Suprapubic skin (tissue), 4 donors: Measurements from ENCODE around the gene TLE7. TPM values are rescaled to one million over a fixed set of nuclear protein-coding genes. Genes with fewer than 3 reads are reported as not detected.

Experiments
- DNase-seq, 2 donors: peaks; one replicate each; pipeline ENCODE4 v3.0.0-alpha.2; 2019; ENCODE audit warnings: low spot score in 2 of 2
- H3K27ac ChIP-seq: fragments of 200-600 bp; sonication (generic); one replicate; pipeline ENCODE4 v1.5.1; 2019
- H3K27me3 ChIP-seq: fragments of 200-600 bp; sonication (generic); one replicate; pipeline ENCODE4 v1.5.1; 2019
- H3K36me3 ChIP-seq: fragments of 200-600 bp; sonication (generic); one replicate; pipeline ENCODE4 v1.5.1; 2019
- H3K4me1 ChIP-seq: fragments of 200-600 bp; sonication (generic); one replicate; pipeline ENCODE4 v1.5.1; 2019
- H3K4me3 ChIP-seq: fragments of 200-600 bp; sonication (generic); one replicate; pipeline ENCODE4 v1.5.1; 2019; ENCODE audit warnings: mild to moderate bottlenecking
- H3K9me3 ChIP-seq: fragments of 200-600 bp; sonication (generic); one replicate; pipeline ENCODE4 v1.5.1; 2019
- CTCF ChIP-seq, 2 donors: fragments of 200-600 bp in 1 of 2; fragments of 450-650 bp in 1 of 2; sonication (generic) in 1 of 2; IDR thresholded peaks; one replicate each; pipeline ENCODE4 v1.5.1; 2016 to 2019; ENCODE audit warnings: antibody characterized with exemption in 2 of 2, mild to moderate bottlenecking in 1 of 2, moderate library complexity in 1 of 2
- EP300 ChIP-seq: sonication (generic); formaldehyde crosslinking; IDR thresholded peaks from one replicate; pipeline ENCODE4 v1.6.1; 2017; ENCODE audit warnings: antibody characterized with exemption
- POLR2A ChIP-seq, 2 donors: fragments of 450-650 bp; IDR thresholded peaks; one replicate each; pipeline ENCODE4 v1.6.1; 2017; ENCODE audit warnings: antibody characterized with exemption in 2 of 2, mild to moderate bottlenecking in 2 of 2, moderate library complexity in 2 of 2
- POLR2AphosphoS5 ChIP-seq, 3 donors: sonication (generic); formaldehyde crosslinking; IDR thresholded peaks; one replicate each; pipeline ENCODE4 v1.6.1; 2017; ENCODE audit warnings: antibody characterized with exemption in 3 of 3
- WGBS: methylation state at CpG from one replicate; pipeline ENCODE4 v1.1.5; 2018; 5-methylcytosine and 5-hydroxymethylcytosine counted together
- total RNA-seq, 4 donors: library from RNA; depleted of rRNA; stranded (reverse); fragments of >200 nt; gene quantifications; one replicate each; pipeline ENCODE4 v1.1.0, GENCODE V29; 2016

TLE7 gene
- total RNA-seq, 4 donors from 2014 or later: not detected

GRCh38 chr16:71473891-71474290 lies 32.0 kb upstream of the TLE7 start:
- TF ChIP-seq POLR2A (IDR thresholded peaks at IDR 0.05) (no peak), CTCF (IDR thresholded peaks at IDR 0.05) (no peak), POLR2AphosphoS5 (IDR thresholded peaks at IDR 0.05) (no peak), EP300 (no peak)
- H3K9me3 ChIP-seq: no peaks in the 10 kb centered on the region
- DNase-seq: no peak
- no peak overlapping the region for H3K27ac ChIP-seq
- H3K27me3 ChIP-seq: no peaks in the 10 kb centered on the region
- H3K4me3 ChIP-seq: no peak overlapping the region
- no peaks in the 10 kb centered on the region for H3K4me1 ChIP-seq
- WGBS: 93% methylated on average over 5 of the region's 5 CpGs
- H3K36me3 ChIP-seq: peaks cover 57% of the 10 kb centered on the region

GRCh38 chr16:71472931-71473330 lies 31.1 kb upstream of the TLE7 start:
- DNase-seq: no peak
- Histone ChIP-seq H3K4me3 (no peak overlapping the region), H3K9me3 (no peaks in the 10 kb centered on the region), H3K27ac (no peak overlapping the region), H3K4me1 (no peaks in the 10 kb centered on the region), H3K36me3 (peaks cover 48% of the 10 kb centered on the region), H3K27me3 (no peaks in the 10 kb centered on the region)
- TF ChIP-seq POLR2A (IDR thresholded peaks at IDR 0.05) (no peak), EP300 (no peak), POLR2AphosphoS5 (IDR thresholded peaks at IDR 0.05) (no peak), CTCF (IDR thresholded peaks at IDR 0.05) (no peak)
- WGBS: 91% methylated on average over 2 of the region's 2 CpGs

GRCh38 chr16:71472051-71472450 lies 30.2 kb upstream of the TLE7 start:
- Histone ChIP-seq H3K4me1 (no peaks in the 10 kb centered on the region), H3K9me3 (no peaks in the 10 kb centered on the region), H3K27me3 (no peaks in the 10 kb centered on the region), H3K4me3 (no peak overlapping the region), H3K36me3 (peaks cover 39% of the 10 kb centered on the region), H3K27ac (no peak overlapping the region)
- no peak for DNase-seq
- WGBS: 69% methylated on average over 2 of the region's 2 CpGs
- TF ChIP-seq POLR2AphosphoS5 (IDR thresholded peaks at IDR 0.05): no peak

- WGBS: 31% methylated on average over 8 of the region's 9 CpGs
- Histone ChIP-seq H3K9me3 (no peaks in the 10 kb centered on the region), H3K36me3 (peaks cover 5% of the 10 kb centered on the region), H3K4me3 (no peak overlapping the region), H3K27me3 (no peaks in the 10 kb centered on the region), H3K27ac (no peak overlapping the region), H3K4me1 (no peaks in the 10 kb centered on the region)
- TF ChIP-seq POLR2A (IDR thresholded peaks at IDR 0.05) (no peak), CTCF (IDR thresholded peaks at IDR 0.05) (no peak), POLR2AphosphoS5 (IDR thresholded peaks at IDR 0.05) (no peak), EP300 (no peak)
- no peak for DNase-seq
These were observed 26.0 kb upstream of the TLE7 start for GRCh38 chr16:71467810-71468209.

- H3K27ac ChIP-seq: no peak overlapping the region
- 45% methylated on average over 1 of the region's 1 CpG for WGBS
- TF ChIP-seq POLR2AphosphoS5 (IDR thresholded peaks at IDR 0.05): no peak
- TF ChIP-seq POLR2A (IDR thresholded peaks at IDR 0.05): no peak
- TF ChIP-seq CTCF (IDR thresholded peaks at IDR 0.05): no peak
- TF ChIP-seq EP300: no peak
These were observed 22.4 kb upstream of the TLE7 start for GRCh38 chr16:71464231-71464630.

More at GRCh38 chr16:71464231-71464630, 22.4 kb upstream of the TLE7 start:
- Histone ChIP-seq H3K9me3 (no peaks in the 10 kb centered on the region), H3K36me3 (no peaks in the 10 kb centered on the region), H3K4me1 (peaks cover 20% of the 10 kb centered on the region), H3K4me3 (no peak overlapping the region), H3K27me3 (no peaks in the 10 kb centered on the region)
- no peak for DNase-seq
